ENCODE measurements around the gene RUFY3. TPM values are rescaled to one million over a fixed set of nuclear protein-coding genes. Genes with fewer than 3 reads are reported as not detected.

RUFY3 gene
- total and polyA plus RNA-seq, 7 donors = 6.0 to 73.4 (median 47.4) TPM

- 89 to 91% methylated on average over 10 of the region's 10 CpGs for WGBS, 2 donors
- Histone ChIP-seq H3K27me3 (no peaks in the 10 kb centered on the region), H3K4me3 (no peak overlapping the region), H3K4me1 (peaks cover 0 to 14% (median 9%) of the 10 kb centered on the region in 4 donors), H3K36me3 (no peaks in the 10 kb centered on the region), H3K9me3 (no peaks in the 10 kb centered on the region), H3K27ac (no peak overlapping the region)
- TF ChIP-seq POLR2AphosphoS5 (IDR thresholded peaks at IDR 0.05) (no peak), POLR2A (IDR thresholded peaks at IDR 0.05) (no peak), EP300 (IDR thresholded peaks at IDR 0.05) (no peak)
- TF ChIP-seq, protein P1, sequence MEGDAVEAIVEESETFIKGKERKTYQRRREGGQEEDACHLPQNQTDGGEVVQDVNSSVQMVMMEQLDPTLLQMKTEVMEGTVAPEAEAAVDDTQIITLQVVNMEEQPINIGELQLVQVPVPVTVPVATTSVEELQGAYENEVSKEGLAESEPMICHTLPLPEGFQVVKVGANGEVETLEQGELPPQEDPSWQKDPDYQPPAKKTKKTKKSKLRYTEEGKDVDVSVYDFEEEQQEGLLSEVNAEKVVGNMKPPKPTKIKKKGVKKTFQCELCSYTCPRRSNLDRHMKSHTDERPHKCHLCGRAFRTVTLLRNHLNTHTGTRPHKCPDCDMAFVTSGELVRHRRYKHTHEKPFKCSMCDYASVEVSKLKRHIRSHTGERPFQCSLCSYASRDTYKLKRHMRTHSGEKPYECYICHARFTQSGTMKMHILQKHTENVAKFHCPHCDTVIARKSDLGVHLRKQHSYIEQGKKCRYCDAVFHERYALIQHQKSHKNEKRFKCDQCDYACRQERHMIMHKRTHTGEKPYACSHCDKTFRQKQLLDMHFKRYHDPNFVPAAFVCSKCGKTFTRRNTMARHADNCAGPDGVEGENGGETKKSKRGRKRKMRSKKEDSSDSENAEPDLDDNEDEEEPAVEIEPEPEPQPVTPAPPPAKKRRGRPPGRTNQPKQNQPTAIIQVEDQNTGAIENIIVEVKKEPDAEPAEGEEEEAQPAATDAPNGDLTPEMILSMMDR (IDR thresholded peaks at IDR 0.05) = no peak
- DNase-seq = no peak
- intact Hi-C loops (cut with DNase I) = no loop called here
Measured at GRCh38 chr4:70754990-70755688, 33.4 kb downstream of the RUFY3 start.

DNA sequence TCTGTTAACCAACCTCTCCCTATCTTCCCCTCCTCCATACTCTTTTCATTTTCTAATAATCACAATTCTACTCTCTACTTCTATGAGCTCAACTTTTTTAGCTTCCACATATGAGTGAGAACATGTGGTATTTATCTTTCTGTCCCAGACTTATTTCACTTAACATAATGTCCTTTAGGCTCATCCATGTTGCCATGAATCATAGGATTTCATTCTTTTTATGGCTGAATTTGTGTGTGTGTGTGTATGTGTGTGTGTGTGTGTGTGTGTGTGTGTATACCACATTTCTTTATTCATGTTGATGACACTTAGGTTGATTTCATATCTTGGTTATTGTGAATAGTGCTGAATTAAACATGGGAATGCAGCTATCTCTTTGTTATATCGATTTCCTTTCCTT lies 37.4 kb downstream of the RUFY3 start:
- intact Hi-C loops (cut with DNase I) = no loop called here
- WGBS, 2 donors = 89 to 93% methylated on average over 1 of the region's 1 CpG
- no peaks in the 10 kb centered on the region for H3K27me3 ChIP-seq
- TF ChIP-seq EP300 (IDR thresholded peaks at IDR 0.05) (no peak), POLR2A (IDR thresholded peaks at IDR 0.05) (no peak), POLR2AphosphoS5 (IDR thresholded peaks at IDR 0.05) (no peak)
- TF ChIP-seq, protein P1 (IDR thresholded peaks at IDR 0.05) = no peak
- no peak overlapping the region for H3K4me3 ChIP-seq
- no peaks in the 10 kb centered on the region for H3K9me3 ChIP-seq
- H3K27ac ChIP-seq = no peak overlapping the region
- H3K36me3 ChIP-seq = peaks cover 0 to 9% (median 3%) of the 10 kb centered on the region in 4 donors
- DNase-seq = no peak
- H3K4me1 ChIP-seq = peaks cover 0 to 23% (median 14%) of the 10 kb centered on the region in 4 donors

GRCh38 chr4:70759627-70760026 lies 37.9 kb downstream of the RUFY3 start:
- Histone ChIP-seq H3K4me3 (no peak overlapping the region), H3K36me3 (peaks cover 4 to 14% (median 8%) of the 10 kb centered on the region in 4 donors), H3K27me3 (no peaks in the 10 kb centered on the region), H3K4me1 (peaks cover 0 to 23% (median 14%) of the 10 kb centered on the region in 4 donors), H3K27ac (no peak overlapping the region), H3K9me3 (no peaks in the 10 kb centered on the region)
- DNase-seq = no peak
- TF ChIP-seq, protein P1 (IDR thresholded peaks at IDR 0.05) = no peak
- no peak for TF ChIP-seq EP300 (IDR thresholded peaks at IDR 0.05)
- intact Hi-C loops (cut with DNase I) = no loop called here

DNA sequence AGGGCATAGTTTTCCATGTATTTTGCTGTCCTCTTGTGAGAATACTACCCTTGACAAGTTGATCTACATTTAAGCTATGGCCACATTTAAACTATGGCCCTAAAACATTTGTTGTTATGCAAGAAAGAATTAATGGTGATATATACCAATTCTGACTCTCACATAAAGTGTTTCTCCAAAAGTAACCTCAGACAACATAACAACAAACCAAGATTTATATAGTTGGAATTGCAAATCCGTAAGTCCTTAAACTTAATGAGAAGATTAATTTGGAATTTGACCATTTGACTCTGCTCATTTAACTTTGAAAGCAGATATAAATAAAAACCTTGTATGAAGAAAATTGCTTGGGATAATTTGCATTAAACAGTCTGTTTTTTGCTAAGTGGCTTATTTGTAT lies 38.9 kb downstream of the RUFY3 start:
- WGBS, 2 donors = 80 to 89% methylated on average over 1 of the region's 1 CpG
- Histone ChIP-seq H3K27me3 (no peaks in the 10 kb centered on the region), H3K36me3 (peaks cover 5 to 24% (median 11%) of the 10 kb centered on the region in 4 donors), H3K4me1 (peaks cover 0 to 23% (median 14%) of the 10 kb centered on the region in 4 donors), H3K27ac (no peak overlapping the region), H3K9me3 (no peaks in the 10 kb centered on the region), H3K4me3 (no peak overlapping the region)
- DNase-seq = no peak
- no peak for TF ChIP-seq POLR2AphosphoS5 (IDR thresholded peaks at IDR 0.05)
- TF ChIP-seq POLR2A (IDR thresholded peaks at IDR 0.05) = no peak
- TF ChIP-seq, protein P1 (IDR thresholded peaks at IDR 0.05) = no peak
- no peak for TF ChIP-seq EP300 (IDR thresholded peaks at IDR 0.05)
- intact Hi-C loops (cut with DNase I) = no loop called here
